Activated naive CD4-positive, alpha-beta T cell treated with anti-CD3 and anti-CD28 coated beads for 36 hours (primary cell): ENCODE data around the gene NBEA. TPM values are rescaled to one million over a fixed set of nuclear protein-coding genes. Genes with fewer than 3 reads are reported as not detected.
A peak's percentile ranks its signal among the peaks of the same experiment; 100 is the strongest.

Source experiments
- CTCF ChIA-PET: fragments of 350-600 bp; sonication (Branson Sonifier 250); formaldehyde crosslinking; loops from one replicate; lab custom pipeline; 2021; ENCODE audit warnings: antibody characterized with exemption; lab: Charles Lee
- DNase-seq: peaks from one replicate; pipeline ENCODE4 v3.0.0-alpha.2; 2020
- H3K27ac Mint-ChIP-seq: one replicate; pipeline ENCODE4 v1.8.0; 2021; ENCODE audit warnings: mild to moderate bottlenecking, mixed read lengths
- H3K27me3 Mint-ChIP-seq: one replicate; pipeline ENCODE4 v1.8.0; 2021; ENCODE audit warnings: low read depth, mixed read lengths
- H3K36me3 Mint-ChIP-seq: one replicate; pipeline ENCODE4 v1.8.0; 2021; ENCODE audit warnings: low read depth, mixed read lengths
- H3K4me1 Mint-ChIP-seq: one replicate; pipeline ENCODE4 v1.8.0; 2021; ENCODE audit warnings: low read depth, mixed read lengths
- H3K4me3 Mint-ChIP-seq: one replicate; pipeline ENCODE4 v1.8.0; 2021; ENCODE audit warnings: mild to moderate bottlenecking, moderate library complexity, mixed read lengths
- H3K9me3 Mint-ChIP-seq: one replicate; pipeline ENCODE4 v1.8.0; 2021; ENCODE audit warnings: mixed read lengths
- intact Hi-C: fragments of 100-400 bp; cut with micrococcal nuclease; formaldehyde crosslinking; loops from one replicate; pipeline ENCODE4 v1.15.1; 2023
- total RNA-seq, 2 experiments: library from RNA; stranded (reverse); gene quantifications; one replicate each; pipeline ENCODE4 v1.2.3, GENCODE V29; 2021

The NBEA gene
- total RNA-seq, 2 experiments from 2014 or later, result 0.26 to 0.67 TPM

DNA sequence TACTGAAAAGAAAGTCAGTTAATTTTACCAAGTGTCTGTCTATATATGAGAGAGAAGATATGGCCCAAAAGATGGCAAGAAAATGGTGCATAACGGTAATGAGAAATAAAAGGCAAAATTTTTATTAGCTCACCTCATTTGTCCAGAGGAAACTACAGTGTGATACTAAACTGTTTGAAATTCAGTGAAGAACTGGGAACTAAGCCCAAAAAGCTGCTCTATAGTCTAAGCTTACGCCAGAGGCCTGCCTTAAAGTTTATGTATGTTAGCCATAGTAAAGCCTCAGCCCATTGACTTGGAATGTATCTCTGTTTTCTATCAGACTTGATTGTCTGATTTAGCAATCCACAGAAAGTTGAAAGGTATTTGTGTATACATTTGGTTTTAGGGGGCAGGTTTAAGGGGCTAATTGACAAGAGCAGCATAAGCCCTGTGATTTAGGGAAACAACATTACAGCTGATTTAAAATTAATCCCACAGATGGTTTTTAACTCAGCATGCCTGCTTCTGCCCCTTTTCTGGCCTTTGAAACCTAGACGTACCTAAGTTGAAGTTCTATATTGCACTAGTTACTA is 625.4 kb downstream of the NBEA start:
- no peak for DNase-seq
- Mint-ChIP-seq H3K36me3 (peaks cover 1% of the 10 kb centered on the region), H3K4me1 (no peaks in the 10 kb centered on the region), H3K9me3 (peaks cover 2% of the 10 kb centered on the region), H3K27ac (no peak overlapping the region), H3K4me3 (no peak overlapping the region), H3K27me3 (no peaks in the 10 kb centered on the region)
- intact Hi-C loops, result no loop called here
- CTCF ChIA-PET, result no interaction called here

DNA sequence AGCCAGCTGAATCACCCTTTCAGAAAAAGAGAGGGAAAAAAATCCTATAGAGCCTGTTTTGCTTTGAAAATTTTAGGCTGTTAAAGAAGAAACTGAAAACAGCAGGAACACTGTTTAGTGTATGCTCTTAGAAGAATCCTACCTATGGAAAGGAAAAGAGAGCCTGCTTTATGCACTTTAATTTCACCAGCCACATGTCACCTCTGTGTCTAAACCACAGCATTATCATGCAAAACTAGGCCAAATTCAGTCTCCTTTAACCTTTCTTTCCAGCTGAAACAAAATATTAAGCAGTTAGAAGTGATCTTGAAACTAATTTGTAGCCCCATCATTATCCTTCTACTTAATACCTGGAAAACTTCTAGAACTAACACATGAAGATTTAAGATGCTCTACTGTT is 631.6 kb downstream of the NBEA start:
- CTCF ChIA-PET, result no interaction called here
- Mint-ChIP-seq H3K36me3 (no peaks in the 10 kb centered on the region), H3K27ac (no peak overlapping the region), H3K9me3 (no peaks in the 10 kb centered on the region), H3K4me3 (no peak overlapping the region), H3K4me1 (no peaks in the 10 kb centered on the region), H3K27me3 (no peaks in the 10 kb centered on the region)
- DNase-seq, result no peak
- intact Hi-C loops, result no loop called here

DNA sequence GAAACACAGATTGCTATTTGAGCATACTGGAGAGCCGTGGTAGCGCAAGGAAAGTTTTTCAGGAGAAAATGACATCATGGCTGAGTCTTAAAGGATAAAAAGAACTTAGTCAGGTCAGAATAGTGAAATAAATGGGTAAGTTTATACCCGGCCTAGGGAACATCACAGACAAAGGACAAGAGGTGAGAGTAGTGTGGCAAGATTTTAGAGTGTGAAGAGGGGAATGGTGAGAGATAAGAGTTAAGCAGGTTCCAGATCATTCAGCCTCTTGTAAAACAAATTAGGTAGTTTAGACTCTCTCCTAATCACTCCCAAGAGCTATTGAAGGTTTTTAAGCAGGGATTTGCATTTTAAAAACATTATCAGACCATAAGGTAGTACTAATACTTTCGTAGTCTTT is 650.4 kb downstream of the NBEA start:
- H3K36me3 Mint-ChIP-seq, result peaks cover 1% of the 10 kb centered on the region
- H3K4me1 Mint-ChIP-seq, result no peaks in the 10 kb centered on the region
- CTCF ChIA-PET, result no interaction called here
- no peak for DNase-seq
- H3K4me3 Mint-ChIP-seq, result no peak overlapping the region
- H3K9me3 Mint-ChIP-seq, result no peaks in the 10 kb centered on the region
- H3K27ac Mint-ChIP-seq, result no peak overlapping the region
- H3K27me3 Mint-ChIP-seq, result no peaks in the 10 kb centered on the region
- intact Hi-C loops, result no loop called here

DNA sequence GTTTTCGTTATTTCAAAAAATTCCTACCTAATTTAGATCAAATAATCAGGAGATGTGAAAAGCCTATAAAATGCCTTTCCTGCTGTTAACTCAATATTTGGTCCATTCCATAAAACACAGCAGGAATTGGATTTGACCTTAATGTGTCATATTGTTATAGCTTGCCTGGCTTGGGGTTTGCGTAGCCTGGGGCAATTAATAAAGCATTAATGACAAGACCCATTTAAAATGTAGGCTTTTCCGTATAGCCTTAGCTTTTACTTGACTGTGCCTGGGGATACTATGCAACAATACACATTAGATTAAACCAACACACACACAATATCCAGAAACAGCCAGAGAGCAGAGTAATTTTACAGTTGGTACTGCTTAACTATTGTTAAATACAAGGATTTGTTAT is 651.6 kb downstream of the NBEA start:
- Mint-ChIP-seq H3K27ac (no peak overlapping the region), H3K4me1 (no peaks in the 10 kb centered on the region), H3K27me3 (no peaks in the 10 kb centered on the region), H3K4me3 (no peak overlapping the region), H3K9me3 (no peaks in the 10 kb centered on the region), H3K36me3 (peaks cover 1% of the 10 kb centered on the region)
- no peak for DNase-seq
- CTCF ChIA-PET, result interaction anchor here (0.6 kb wide), 1 partner anchor 220 kb away, joined by 5 read pairs; no protein-coding TSS in a partner anchor
- intact Hi-C loops, result no loop called here

DNA sequence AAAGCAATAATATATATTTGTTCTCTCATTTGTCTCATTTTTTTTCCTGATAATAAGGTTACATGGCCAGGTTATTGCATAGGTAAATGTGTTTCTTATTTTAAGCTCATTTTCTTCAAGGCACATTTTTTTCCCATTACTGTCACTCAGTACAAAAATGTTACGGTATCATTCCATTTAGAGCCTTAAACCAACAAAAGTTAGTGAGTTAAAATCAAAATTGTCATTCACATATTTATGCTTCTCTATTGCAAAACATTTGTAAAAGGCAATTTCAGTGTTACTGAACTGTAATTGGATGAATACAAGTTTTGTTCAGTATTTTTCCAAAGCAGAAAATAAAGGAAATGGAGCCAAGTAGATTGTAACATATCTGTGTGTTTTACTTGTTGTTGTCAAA is 652.0 kb downstream of the NBEA start:
- Mint-ChIP-seq H3K4me1 (no peaks in the 10 kb centered on the region), H3K4me3 (no peak overlapping the region), H3K27ac (no peak overlapping the region), H3K9me3 (no peaks in the 10 kb centered on the region), H3K36me3 (peaks cover 1% of the 10 kb centered on the region), H3K27me3 (no peaks in the 10 kb centered on the region)
- intact Hi-C loops, result no loop called here
- no peak for DNase-seq
- CTCF ChIA-PET, result interaction anchor here (0.6 kb wide), 1 partner anchor 220 kb away, joined by 5 read pairs; no protein-coding TSS in a partner anchor

DNA sequence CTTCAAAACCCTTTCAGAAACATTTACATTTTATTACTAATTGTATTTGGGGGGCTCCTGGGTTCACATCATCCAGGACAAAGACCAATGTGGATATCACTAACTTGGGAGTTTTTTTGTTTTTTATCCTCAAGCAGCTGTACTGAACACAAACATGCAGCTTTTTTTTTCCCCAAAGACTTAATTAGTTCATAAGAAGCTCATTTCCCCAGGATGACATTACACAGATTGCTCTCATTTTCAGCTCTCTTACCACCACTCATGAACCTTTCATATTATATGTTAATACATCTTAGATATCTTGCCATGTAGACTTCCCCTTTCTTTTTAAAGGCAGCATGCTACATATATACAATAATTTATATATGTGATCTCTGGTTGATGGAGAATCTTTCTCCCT is 653.1 kb downstream of the NBEA start:
- Mint-ChIP-seq H3K9me3 (no peaks in the 10 kb centered on the region), H3K4me1 (no peaks in the 10 kb centered on the region), H3K27ac (no peak overlapping the region), H3K36me3 (no peaks in the 10 kb centered on the region), H3K4me3 (no peak overlapping the region), H3K27me3 (no peaks in the 10 kb centered on the region)
- DNase-seq, result no peak
- intact Hi-C loops, result no loop called here
- CTCF ChIA-PET, result interaction anchor here (0.6 kb wide), 1 partner anchor 115 kb away, joined by 3 read pairs; no protein-coding TSS in a partner anchor

DNA sequence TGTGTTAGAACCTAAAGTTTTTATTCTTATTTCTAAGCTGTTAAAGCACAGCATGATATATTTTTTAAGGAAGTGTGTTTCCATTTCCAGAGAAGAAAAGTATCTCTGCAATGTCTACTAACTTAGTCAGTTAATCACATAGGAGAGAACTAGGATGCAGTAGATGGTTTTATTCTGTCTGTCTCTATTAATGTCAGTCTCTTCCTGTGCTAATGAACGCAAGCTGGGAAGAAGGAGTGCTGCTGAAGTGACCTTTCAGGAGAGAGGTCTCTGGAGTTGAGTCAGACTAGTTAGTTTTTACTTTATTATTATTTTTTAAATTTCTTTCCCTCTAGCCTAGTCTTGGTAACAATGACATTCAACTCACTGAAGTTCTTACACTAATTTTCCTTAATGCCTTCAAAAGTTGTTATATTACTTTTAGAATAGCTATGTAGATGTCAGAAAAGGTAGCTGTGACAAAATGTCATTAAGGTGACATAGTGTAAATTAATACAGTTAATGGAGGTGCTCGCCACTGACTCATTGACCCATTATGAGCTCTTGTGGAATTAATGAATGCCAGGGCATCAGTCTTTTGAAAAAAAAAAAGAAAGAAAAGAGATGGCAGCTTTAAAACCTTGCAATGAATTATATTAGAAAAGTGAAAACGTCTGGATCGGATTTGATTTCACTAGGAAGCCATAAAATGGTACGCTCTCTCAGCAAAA is 654.4 kb downstream of the NBEA start:
- H3K4me1 Mint-ChIP-seq, result no peaks in the 10 kb centered on the region
- H3K27ac Mint-ChIP-seq, result no peak overlapping the region
- H3K4me3 Mint-ChIP-seq, result no peak overlapping the region
- DNase-seq, result no peak
- intact Hi-C loops, result no loop called here
- CTCF ChIA-PET, result interaction anchor here (0.7 kb wide), 1 partner anchor 13 kb away, joined by 5 read pairs; no protein-coding TSS in a partner anchor
- H3K27me3 Mint-ChIP-seq, result no peaks in the 10 kb centered on the region
- no peaks in the 10 kb centered on the region for H3K36me3 Mint-ChIP-seq
- H3K9me3 Mint-ChIP-seq, result no peaks in the 10 kb centered on the region

DNA sequence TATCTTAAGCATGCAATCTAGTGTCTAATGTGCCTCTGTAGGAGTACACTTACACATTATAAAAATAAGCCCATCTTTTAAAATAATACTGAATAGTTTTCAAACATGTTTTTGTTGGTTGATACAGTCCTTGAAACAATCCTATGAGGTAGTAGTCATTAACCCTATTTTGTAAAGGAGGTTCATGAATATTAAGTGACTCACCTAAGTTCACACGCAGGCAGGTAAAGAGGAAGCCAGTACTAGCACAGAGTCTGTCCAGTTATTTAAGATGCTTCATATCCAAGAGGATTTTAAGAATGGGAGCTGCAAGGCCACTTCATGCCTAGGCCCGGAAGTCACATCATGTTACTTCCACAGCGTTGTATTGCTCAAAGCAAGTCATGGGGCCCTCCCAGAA is 655.4 kb downstream of the NBEA start:
- no peaks in the 10 kb centered on the region for H3K36me3 Mint-ChIP-seq
- H3K27ac Mint-ChIP-seq, result no peak overlapping the region
- intact Hi-C loops, result no loop called here
- H3K27me3 Mint-ChIP-seq, result no peaks in the 10 kb centered on the region
- H3K4me3 Mint-ChIP-seq, result no peak overlapping the region
- CTCF ChIA-PET, result no interaction called here
- no peak for DNase-seq
- no peaks in the 10 kb centered on the region for H3K9me3 Mint-ChIP-seq
- H3K4me1 Mint-ChIP-seq, result no peaks in the 10 kb centered on the region

DNA sequence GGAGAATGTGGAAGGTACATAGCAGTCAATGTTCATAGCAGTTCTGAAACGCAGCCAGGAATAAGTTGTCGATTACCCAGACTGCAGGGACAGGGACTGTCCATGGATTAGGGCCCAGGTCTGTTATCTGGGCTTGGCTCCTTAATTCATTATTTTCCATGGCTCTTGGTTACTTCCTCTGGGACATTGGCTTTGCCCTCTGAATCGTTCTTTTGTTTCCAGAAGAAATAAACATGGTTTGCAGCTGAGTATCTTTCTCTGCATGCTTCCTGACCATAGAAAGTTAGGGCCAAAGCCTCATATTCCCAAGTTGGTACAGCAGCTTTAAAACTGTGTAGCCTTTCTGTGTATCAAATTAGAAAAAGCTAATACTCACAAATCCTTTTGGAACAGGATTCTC is 656.2 kb downstream of the NBEA start:
- CTCF ChIA-PET, result no interaction called here
- H3K27ac Mint-ChIP-seq, result no peak overlapping the region
- H3K27me3 Mint-ChIP-seq, result no peaks in the 10 kb centered on the region
- no peaks in the 10 kb centered on the region for H3K4me1 Mint-ChIP-seq
- intact Hi-C loops, result no loop called here
- no peak for DNase-seq
- H3K4me3 Mint-ChIP-seq, result no peak overlapping the region
- H3K9me3 Mint-ChIP-seq, result no peaks in the 10 kb centered on the region
- H3K36me3 Mint-ChIP-seq, result no peaks in the 10 kb centered on the region

DNA sequence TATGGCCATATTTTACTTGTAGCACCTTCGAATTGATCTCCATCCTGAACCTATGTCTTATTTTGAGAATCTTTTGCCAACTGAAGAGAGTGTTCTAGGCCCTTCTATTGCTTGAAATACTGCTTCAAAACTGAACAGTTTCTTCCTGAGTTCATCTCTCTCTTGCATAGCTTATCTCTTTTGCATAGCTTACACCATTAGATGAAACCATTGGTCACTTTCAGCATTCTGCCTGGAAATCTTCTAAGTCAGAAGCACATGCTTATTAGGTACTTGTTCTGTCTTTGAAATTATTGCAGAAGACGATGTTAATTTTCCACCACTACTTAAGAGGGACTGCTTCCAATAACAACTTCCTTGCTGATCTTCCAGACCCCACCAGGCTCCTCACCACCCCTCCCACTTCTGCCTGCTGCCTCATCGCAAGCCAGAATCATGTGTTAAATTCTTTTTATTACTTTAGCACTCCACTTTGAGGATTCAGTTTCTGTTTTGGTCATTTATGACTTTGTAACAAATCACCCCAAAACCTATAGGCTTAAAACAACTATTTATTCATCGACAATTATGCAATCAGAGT is 656.8 kb downstream of the NBEA start:
- CTCF ChIA-PET, result no interaction called here
- no peaks in the 10 kb centered on the region for H3K9me3 Mint-ChIP-seq
- H3K4me3 Mint-ChIP-seq, result no peak overlapping the region

DNA sequence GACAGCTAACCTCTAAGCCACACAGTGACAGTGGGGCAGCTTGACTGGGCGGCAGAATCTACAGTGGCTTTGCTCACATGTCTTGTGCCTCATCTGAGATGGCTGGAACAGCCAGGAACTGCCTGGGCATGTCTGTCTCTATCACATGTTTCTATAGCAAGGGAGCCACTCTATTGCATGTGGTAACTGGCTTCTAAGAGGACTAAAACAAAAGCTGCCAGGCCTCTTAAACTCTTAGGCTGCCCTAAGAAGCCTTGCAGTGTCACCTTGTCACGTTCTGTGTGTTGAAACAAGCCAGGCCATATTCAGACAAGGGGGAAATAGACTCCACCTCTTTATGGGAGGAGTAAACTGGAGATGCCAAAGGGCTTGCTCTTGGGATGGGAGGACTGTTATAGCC is 657.3 kb downstream of the NBEA start:
- H3K36me3 Mint-ChIP-seq, result no peaks in the 10 kb centered on the region
- intact Hi-C loops, result no loop called here
- CTCF ChIA-PET, result no interaction called here
- no peak overlapping the region for H3K4me3 Mint-ChIP-seq
- peak overlapping the region; percentile 9 for H3K27ac Mint-ChIP-seq
- no peak for DNase-seq
- no peaks in the 10 kb centered on the region for H3K27me3 Mint-ChIP-seq
- H3K9me3 Mint-ChIP-seq, result no peaks in the 10 kb centered on the region
- no peaks in the 10 kb centered on the region for H3K4me1 Mint-ChIP-seq

More for the DNA sequence above, 656.8 kb downstream of the NBEA start:
- H3K36me3 Mint-ChIP-seq, result no peaks in the 10 kb centered on the region
- no peaks in the 10 kb centered on the region for H3K27me3 Mint-ChIP-seq
- intact Hi-C loops, result no loop called here
- DNase-seq, result no peak
- no peaks in the 10 kb centered on the region for H3K4me1 Mint-ChIP-seq
- H3K27ac Mint-ChIP-seq, result no peak overlapping the region

DNA sequence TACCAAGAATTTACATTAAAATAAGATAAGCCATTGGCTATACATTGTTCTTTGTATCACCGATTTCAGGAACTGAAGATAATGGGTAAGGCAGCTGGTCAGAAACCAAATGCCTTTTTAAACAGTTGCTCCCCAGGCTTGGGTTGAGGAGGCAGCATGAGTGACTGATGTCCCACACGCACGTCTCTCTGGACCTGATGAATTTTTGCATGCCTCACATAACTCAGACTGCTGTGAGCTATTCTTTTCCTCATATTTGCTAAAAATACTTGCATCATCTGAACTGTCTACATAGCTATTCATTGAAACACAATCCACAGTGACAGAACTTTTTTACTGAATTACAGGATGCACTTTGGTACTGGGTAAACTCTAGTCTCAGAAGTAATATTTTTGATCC is 658.1 kb downstream of the NBEA start:
- CTCF ChIA-PET, result no interaction called here
- Mint-ChIP-seq H3K9me3 (no peaks in the 10 kb centered on the region), H3K27ac (no peak overlapping the region)

More for the DNA sequence above, 658.1 kb downstream of the NBEA start:
- H3K4me1 Mint-ChIP-seq, result no peaks in the 10 kb centered on the region
- H3K4me3 Mint-ChIP-seq, result no peak overlapping the region
- intact Hi-C loops, result no loop called here
- H3K27me3 Mint-ChIP-seq, result no peaks in the 10 kb centered on the region
- no peaks in the 10 kb centered on the region for H3K36me3 Mint-ChIP-seq
- DNase-seq, result no peak
